Vagina (tissue), 2 donors: ENCODE data around the gene EXD2.

Experiments
- CTCF ChIP-seq, 3 experiments: fragments of 450-650 bp in 2 of 3; fragments of 200-600 bp in 1 of 3; sonication (generic) in 1 of 3; IDR thresholded peaks; one replicate each; pipeline ENCODE4 v1.5.1; 2017 to 2019; ENCODE audit warnings: antibody characterized with exemption in 3 of 3, mild to moderate bottlenecking in 2 of 3, moderate library complexity in 2 of 3
- POLR2A ChIP-seq, 2 donors: fragments of 450-650 bp; IDR thresholded peaks; one replicate each; pipeline ENCODE4 v1.6.1; 2017; ENCODE audit warnings: antibody characterized with exemption in 2 of 2, mild to moderate bottlenecking in 2 of 2, moderate library complexity in 2 of 2

- no peak for TF ChIP-seq CTCF (IDR thresholded peaks at IDR 0.05)
- TF ChIP-seq POLR2A (IDR thresholded peaks at IDR 0.05), result no peak
Measured at GRCh38 chr14:69246331-69246730, 55.0 kb downstream of the EXD2 start.
